Esophagus muscularis mucosa (tissue), 4 donors: ENCODE data around the gene ISG20.

Experiments used
- EP300 ChIP-seq: sonication (generic); formaldehyde crosslinking; IDR thresholded peaks from one replicate; pipeline ENCODE4 v1.6.1; 2017; ENCODE audit warnings: antibody characterized with exemption
- POLR2A ChIP-seq: fragments of 450-650 bp; IDR thresholded peaks from one replicate; pipeline ENCODE4 v1.6.1; 2017; ENCODE audit warnings: antibody characterized with exemption, moderate library complexity, mild to moderate bottlenecking, low read depth
- POLR2AphosphoS5 ChIP-seq, 2 donors: sonication (generic); formaldehyde crosslinking; IDR thresholded peaks; one replicate each; pipeline ENCODE4 v1.6.1; 2017; ENCODE audit warnings: antibody characterized with exemption in 2 of 2
- TF ChIP-seq, protein P1 (sequence below), 3 experiments: fragments of 200-600 bp in 2 of 3; fragments of 450-650 bp in 1 of 3; sonication (generic) in 2 of 3; IDR thresholded peaks; one replicate each; pipeline ENCODE4 v1.5.1; 2017 to 2019; ENCODE audit warnings: antibody characterized with exemption in 3 of 3, mild to moderate bottlenecking in 2 of 3, moderate library complexity in 1 of 3

DNA sequence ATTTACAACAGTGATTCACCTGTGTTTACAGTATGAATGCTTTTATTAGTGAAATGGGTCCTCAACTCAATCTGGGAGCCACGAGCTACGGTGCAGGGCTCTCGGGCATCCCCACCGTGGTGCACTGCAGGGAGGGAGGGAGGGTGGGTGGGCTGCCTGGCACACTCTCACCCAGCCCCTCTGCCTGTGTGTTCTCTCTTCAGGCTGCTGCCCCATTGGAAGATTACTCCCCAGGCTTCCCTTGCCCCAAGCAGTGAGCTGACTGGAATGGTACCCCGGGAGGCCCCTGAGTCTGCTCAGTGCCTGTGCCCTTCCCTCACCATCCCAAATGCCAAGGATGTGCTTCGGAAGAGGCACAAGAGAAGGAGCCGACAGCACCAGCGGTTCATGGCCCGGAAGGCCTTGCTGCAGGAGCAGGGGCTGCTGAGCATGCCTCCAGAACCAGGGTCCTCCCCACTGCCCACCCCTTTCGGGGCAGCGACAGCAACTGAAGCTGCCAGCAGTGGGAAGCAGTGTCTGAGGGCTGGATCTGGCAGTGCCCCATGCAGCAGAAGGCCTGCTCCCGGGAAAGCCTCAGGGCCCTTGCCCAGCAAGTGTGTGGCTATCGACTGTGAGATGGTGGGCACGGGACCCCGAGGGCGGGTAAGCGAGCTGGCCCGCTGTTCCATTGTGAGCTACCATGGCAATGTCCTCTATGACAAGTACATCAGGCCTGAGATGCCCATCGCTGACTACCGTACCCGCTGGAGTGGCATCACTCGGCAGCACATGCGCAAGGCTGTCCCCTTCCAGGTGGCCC is 12.7 kb upstream of the ISG20 start:
- TF ChIP-seq EP300 (no peak), POLR2A (no peak), POLR2AphosphoS5 (IDR thresholded peaks at IDR 0.05) (no peak)
- TF ChIP-seq, protein P1, sequence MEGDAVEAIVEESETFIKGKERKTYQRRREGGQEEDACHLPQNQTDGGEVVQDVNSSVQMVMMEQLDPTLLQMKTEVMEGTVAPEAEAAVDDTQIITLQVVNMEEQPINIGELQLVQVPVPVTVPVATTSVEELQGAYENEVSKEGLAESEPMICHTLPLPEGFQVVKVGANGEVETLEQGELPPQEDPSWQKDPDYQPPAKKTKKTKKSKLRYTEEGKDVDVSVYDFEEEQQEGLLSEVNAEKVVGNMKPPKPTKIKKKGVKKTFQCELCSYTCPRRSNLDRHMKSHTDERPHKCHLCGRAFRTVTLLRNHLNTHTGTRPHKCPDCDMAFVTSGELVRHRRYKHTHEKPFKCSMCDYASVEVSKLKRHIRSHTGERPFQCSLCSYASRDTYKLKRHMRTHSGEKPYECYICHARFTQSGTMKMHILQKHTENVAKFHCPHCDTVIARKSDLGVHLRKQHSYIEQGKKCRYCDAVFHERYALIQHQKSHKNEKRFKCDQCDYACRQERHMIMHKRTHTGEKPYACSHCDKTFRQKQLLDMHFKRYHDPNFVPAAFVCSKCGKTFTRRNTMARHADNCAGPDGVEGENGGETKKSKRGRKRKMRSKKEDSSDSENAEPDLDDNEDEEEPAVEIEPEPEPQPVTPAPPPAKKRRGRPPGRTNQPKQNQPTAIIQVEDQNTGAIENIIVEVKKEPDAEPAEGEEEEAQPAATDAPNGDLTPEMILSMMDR (IDR thresholded peaks at IDR 0.05): no peak
